Prostate gland (tissue), 2 donors: Measurements from ENCODE around the gene WDR35. TPM values are rescaled to one million over a fixed set of nuclear protein-coding genes. Genes with fewer than 3 reads are reported as not detected.
A peak's percentile ranks its signal among the peaks of the same experiment; 100 is the strongest.
"Not testable (repeated sequence)": the region's sequence is repeated elsewhere in the genome, so short reads cannot be mapped to it uniquely, and the experiment has no call there.

Experiments used
- DNase-seq: peaks from one replicate; pipeline ENCODE4 v3.0.0-alpha.2; 2019; ENCODE audit warnings: low spot score
- H3K27ac ChIP-seq, 2 donors: fragments of 200-600 bp; sonication (generic); 2 replicates each; pipeline ENCODE4 v1.5.1; 2017 to 2019
- H3K27me3 ChIP-seq: fragments of 200-600 bp; sonication (generic); replicated peaks from 2 replicates; pipeline ENCODE4 v1.5.1; 2019; ENCODE audit not compliant: insufficient read depth
- H3K36me3 ChIP-seq, 2 donors: fragments of 200-600 bp; sonication (generic); 1 replicate in 1 of 2; 2 replicates in 1 of 2; pipeline versions ENCODE4 v1.5.1 to v1.8.1; 2017 to 2019
- H3K4me1 ChIP-seq: fragments of 200-600 bp; sonication (generic); replicated peaks from 2 replicates; pipeline ENCODE4 v1.5.1; 2019
- H3K4me3 ChIP-seq, 2 donors: fragments of 200-600 bp; sonication (generic); 2 replicates each; pipeline ENCODE4 v1.5.1; 2017 to 2019
- H3K9me3 ChIP-seq: fragments of 200-600 bp; sonication (generic); 2 replicates; pipeline ENCODE4 v1.5.1; 2017
- CTCF ChIP-seq, 4 experiments: fragments of 200-600 bp in 2 of 4; fragments of 450-650 bp in 2 of 4; sonication (generic) in 2 of 4; IDR thresholded peaks; 1 replicate in 3 of 4; 2 replicates in 1 of 4; pipeline ENCODE4 v1.5.1; 2016 to 2019; ENCODE audit warnings: antibody characterized with exemption in 4 of 4, mild to moderate bottlenecking in 2 of 4, moderate library complexity in 2 of 4
- POLR2A ChIP-seq: fragments of 450-650 bp; IDR thresholded peaks from one replicate; pipeline ENCODE4 v1.6.1; 2016; ENCODE audit warnings: antibody characterized with exemption, mild to moderate bottlenecking
- POLR2AphosphoS5 ChIP-seq: sonication (generic); formaldehyde crosslinking; IDR thresholded peaks from one replicate; pipeline ENCODE4 v1.6.1; 2017; ENCODE audit warnings: antibody characterized with exemption
- WGBS: methylation state at CpG from one replicate; pipeline ENCODE4 v1.1.5; 2018; 5-methylcytosine and 5-hydroxymethylcytosine counted together
- intact Hi-C: fragments of 100-400 bp; cut with DNase I; formaldehyde crosslinking; loops from one replicate; pipeline ENCODE4 v1.14.2; 2022
- total RNA-seq, 2 donors: library from RNA; depleted of rRNA; stranded (reverse); fragments of >200 nt; gene quantifications; one replicate each; pipeline ENCODE4 v1.1.0, GENCODE V29; 2016

The WDR35 gene
- total RNA-seq, 2 donors from 2014 or later = 9.2 to 10.1 TPM

GRCh38 chr2:19933351-19933981 is 56.4 kb downstream of the WDR35 start:
- H3K27me3 ChIP-seq = no peaks in the 10 kb centered on the region
- intact Hi-C loops = no loop called here
- H3K36me3 ChIP-seq = no peaks in the 10 kb centered on the region
- no peaks in the 10 kb centered on the region for H3K9me3 ChIP-seq
- DNase-seq = no peak
- TF ChIP-seq CTCF (IDR thresholded peaks at IDR 0.05) = no peak
- TF ChIP-seq POLR2A = no peak
- peak; percentile 17 for TF ChIP-seq POLR2AphosphoS5
- no peaks in the 10 kb centered on the region for H3K4me1 ChIP-seq
- H3K4me3 ChIP-seq = no peak overlapping the region
- 21% methylated on average over 5 of the region's 5 CpGs for WGBS
- H3K27ac ChIP-seq = peak overlapping the region in 1 of 2 donors; percentile 17

GRCh38 chr2:19932928-19933327 is 57.0 kb downstream of the WDR35 start:
- Histone ChIP-seq H3K4me1 (no peaks in the 10 kb centered on the region), H3K4me3 (no peak overlapping the region), H3K9me3 (no peaks in the 10 kb centered on the region), H3K27me3 (no peaks in the 10 kb centered on the region), H3K36me3 (no peaks in the 10 kb centered on the region), H3K27ac (no peak overlapping the region)
- 70% methylated on average over 2 of the region's 2 CpGs for WGBS
- no peak for TF ChIP-seq POLR2AphosphoS5
- no peak for TF ChIP-seq CTCF (IDR thresholded peaks at IDR 0.05)
- no peak for TF ChIP-seq POLR2A
- no peak for DNase-seq
- intact Hi-C loops = no loop called here

GRCh38 chr2:19929226-19929625 is 60.7 kb downstream of the WDR35 start:
- H3K4me3 ChIP-seq = no peak overlapping the region
- H3K9me3 ChIP-seq = no peaks in the 10 kb centered on the region
- H3K4me1 ChIP-seq = no peaks in the 10 kb centered on the region
- H3K36me3 ChIP-seq = no peaks in the 10 kb centered on the region
- no peak for DNase-seq
- no peak for TF ChIP-seq POLR2A
- TF ChIP-seq POLR2AphosphoS5 = no peak
- TF ChIP-seq CTCF (IDR thresholded peaks at IDR 0.05) = no peak
- H3K27ac ChIP-seq = no peak overlapping the region
- no peaks in the 10 kb centered on the region for H3K27me3 ChIP-seq
- intact Hi-C loops = no loop called here

GRCh38 chr2:19927816-19928215 is 62.1 kb downstream of the WDR35 start:
- WGBS = 100% methylated on average over 1 of the region's 1 CpG
- intact Hi-C loops, H3K27ac ChIP-seq, H3K4me3 ChIP-seq, H3K4me1 ChIP-seq, H3K9me3 ChIP-seq, H3K36me3 ChIP-seq, H3K27me3 ChIP-seq, DNase-seq: not testable (repeated sequence)

GRCh38 chr2:19924526-19924925 is 65.4 kb downstream of the WDR35 start:
- WGBS = 93% methylated on average over 4 of the region's 4 CpGs
- DNase-seq, H3K36me3 ChIP-seq, intact Hi-C loops, H3K4me1 ChIP-seq, H3K4me3 ChIP-seq, H3K9me3 ChIP-seq, H3K27me3 ChIP-seq, H3K27ac ChIP-seq: not testable (repeated sequence)

GRCh38 chr2:19922188-19922587 is 67.7 kb downstream of the WDR35 start:
- H3K27me3 ChIP-seq, H3K9me3 ChIP-seq, intact Hi-C loops, H3K4me3 ChIP-seq, H3K36me3 ChIP-seq, DNase-seq, H3K4me1 ChIP-seq, H3K27ac ChIP-seq: not testable (repeated sequence)
- WGBS = 81% methylated on average over 3 of the region's 3 CpGs
